ENCODE measurements around the gene CNNM3.

CNNM3 gene

DNA sequence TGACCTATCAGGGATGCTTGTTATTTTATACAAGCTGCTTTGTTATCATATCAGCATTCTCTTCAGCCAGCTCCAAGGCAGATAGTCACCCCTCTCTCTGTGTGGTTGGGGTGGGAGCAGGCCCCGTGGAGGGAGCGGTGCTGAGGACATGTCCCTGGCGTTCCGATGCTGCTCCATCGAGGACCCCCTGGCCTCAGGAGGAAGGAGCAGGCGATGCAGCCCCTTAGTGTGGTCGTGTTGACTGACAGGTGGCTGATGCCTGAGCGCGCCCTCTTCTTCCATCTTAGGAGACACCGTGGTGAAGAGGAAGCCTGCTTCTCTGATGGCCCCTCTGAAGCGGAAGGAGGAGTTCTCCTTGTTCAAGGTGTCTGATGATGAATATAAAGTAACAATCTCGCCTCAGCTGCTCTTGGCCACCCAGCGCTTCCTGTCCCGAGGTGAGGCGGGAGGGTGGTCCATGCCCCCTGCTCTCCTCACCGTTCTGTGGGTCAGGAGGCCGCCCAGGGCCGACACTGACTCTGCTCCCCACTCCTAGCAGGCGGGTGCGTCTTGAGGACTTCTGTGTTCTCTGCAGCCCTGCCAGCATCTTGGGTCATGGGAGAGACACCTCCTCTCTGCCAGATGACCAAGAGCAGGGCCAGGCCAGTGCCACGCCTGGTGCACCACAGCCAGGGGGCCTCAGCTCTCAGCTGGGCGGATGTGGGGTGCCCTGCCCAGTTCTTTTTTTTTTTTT is 10.6 kb downstream of the CNNM3 start:
- no peak overlapping the region for H3K4me3 ChIP-seq (ENCODE audit: low read depth, low read length)
- no peak for TF ChIP-seq MYC (IDR thresholded peaks at IDR 0.05; ENCODE audit: low read depth, low read length)
- no peak for DNase-seq (ENCODE audit: low read depth)

DNA sequence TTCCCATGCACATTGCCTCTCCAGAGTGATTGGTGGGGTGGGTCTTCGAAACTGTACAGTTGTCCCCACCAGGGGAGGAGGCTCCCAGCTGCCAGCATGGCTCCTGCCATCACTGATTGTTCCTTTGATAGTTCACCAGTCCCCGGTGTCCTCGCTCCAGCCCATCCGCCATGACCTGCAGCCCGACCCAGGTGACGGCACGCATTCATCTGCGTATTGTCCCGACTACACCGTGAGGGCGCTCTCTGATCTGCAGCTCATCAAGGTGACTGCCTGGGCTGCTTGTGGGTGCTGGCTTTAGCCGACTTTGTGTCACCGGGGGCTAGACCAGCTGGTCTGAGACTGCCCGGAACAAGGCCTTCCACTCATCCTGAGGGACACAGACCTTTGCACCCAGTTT is 12.4 kb downstream of the CNNM3 start:
- TF ChIP-seq POLR2A (IDR thresholded peaks at IDR 0.05; ENCODE audit: extremely low read depth, insufficient read length): no peak
- TF ChIP-seq MYC (IDR thresholded peaks at IDR 0.05; ENCODE audit: low read depth, low read length): no peak
- TF ChIP-seq, protein P1, sequence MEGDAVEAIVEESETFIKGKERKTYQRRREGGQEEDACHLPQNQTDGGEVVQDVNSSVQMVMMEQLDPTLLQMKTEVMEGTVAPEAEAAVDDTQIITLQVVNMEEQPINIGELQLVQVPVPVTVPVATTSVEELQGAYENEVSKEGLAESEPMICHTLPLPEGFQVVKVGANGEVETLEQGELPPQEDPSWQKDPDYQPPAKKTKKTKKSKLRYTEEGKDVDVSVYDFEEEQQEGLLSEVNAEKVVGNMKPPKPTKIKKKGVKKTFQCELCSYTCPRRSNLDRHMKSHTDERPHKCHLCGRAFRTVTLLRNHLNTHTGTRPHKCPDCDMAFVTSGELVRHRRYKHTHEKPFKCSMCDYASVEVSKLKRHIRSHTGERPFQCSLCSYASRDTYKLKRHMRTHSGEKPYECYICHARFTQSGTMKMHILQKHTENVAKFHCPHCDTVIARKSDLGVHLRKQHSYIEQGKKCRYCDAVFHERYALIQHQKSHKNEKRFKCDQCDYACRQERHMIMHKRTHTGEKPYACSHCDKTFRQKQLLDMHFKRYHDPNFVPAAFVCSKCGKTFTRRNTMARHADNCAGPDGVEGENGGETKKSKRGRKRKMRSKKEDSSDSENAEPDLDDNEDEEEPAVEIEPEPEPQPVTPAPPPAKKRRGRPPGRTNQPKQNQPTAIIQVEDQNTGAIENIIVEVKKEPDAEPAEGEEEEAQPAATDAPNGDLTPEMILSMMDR (IDR thresholded peaks at IDR 0.05; ENCODE audit: low read depth, low read length): no peak
- TF ChIP-seq, protein P2, sequence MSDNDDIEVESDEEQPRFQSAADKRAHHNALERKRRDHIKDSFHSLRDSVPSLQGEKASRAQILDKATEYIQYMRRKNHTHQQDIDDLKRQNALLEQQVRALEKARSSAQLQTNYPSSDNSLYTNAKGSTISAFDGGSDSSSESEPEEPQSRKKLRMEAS (IDR thresholded peaks at IDR 0.05; ENCODE audit: low read depth, low read length): no peak
- no peak for DNase-seq (ENCODE audit: low read depth)
- H3K4me3 ChIP-seq (ENCODE audit: low read depth, low read length): no peak overlapping the region

DNA sequence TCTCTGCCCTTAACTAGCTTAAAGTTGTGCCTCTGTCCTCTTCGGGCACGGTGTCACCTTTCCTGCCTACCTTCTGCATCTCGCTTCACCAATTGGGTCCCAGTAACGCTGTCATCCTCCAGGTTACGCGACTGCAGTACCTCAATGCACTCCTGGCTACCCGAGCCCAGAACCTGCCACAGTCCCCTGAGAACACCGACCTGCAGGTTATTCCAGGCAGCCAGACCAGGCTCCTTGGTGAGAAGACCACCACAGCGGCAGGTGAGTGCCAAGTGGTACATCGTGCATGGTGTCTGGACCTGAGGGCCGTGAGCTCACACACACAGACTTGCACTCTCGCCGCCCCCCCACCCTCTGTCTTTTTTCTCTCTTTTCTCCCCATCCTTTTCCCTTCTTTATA is 12.8 kb downstream of the CNNM3 start:
- no peak for DNase-seq (ENCODE audit: low read depth)
- TF ChIP-seq, protein P1 (IDR thresholded peaks at IDR 0.05; ENCODE audit: low read depth, low read length): no peak
- TF ChIP-seq, protein P2 (IDR thresholded peaks at IDR 0.05; ENCODE audit: low read depth, low read length): no peak
- no peak for TF ChIP-seq MYC (IDR thresholded peaks at IDR 0.05; ENCODE audit: low read depth, low read length)
- TF ChIP-seq POLR2A (IDR thresholded peaks at IDR 0.05; ENCODE audit: extremely low read depth, insufficient read length): no peak

DNA sequence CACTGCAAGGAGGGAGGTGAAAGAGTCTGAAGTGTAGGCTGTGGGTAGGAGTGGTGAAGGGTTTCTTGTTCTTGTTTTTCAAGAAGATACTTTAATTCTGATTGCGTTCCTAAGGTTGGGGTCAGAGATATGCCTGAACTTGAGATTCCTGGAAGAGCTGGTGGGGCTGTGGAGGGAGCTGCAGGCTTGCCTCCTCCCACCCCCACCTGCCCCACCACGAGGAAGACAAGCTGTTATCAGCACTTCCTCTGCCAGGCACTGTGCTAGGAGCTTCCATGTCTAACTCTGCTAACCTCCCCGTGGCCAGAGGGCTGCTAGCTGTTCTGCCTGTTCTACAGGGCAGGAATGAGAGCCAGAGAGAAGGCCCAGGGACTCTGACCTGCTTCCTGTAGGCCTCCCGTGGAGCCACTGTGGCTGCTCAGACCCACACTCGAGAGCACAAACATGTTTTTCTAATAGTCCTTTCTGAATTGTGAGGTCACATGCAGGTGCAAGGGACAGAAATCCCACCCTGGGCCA is 14.0 kb downstream of the CNNM3 start:
- TF ChIP-seq, protein P2 (IDR thresholded peaks at IDR 0.05; ENCODE audit: low read depth, low read length): no peak
- no peak for TF ChIP-seq POLR2A (IDR thresholded peaks at IDR 0.05; ENCODE audit: extremely low read depth, insufficient read length)
- TF ChIP-seq, protein P1 (IDR thresholded peaks at IDR 0.05; ENCODE audit: low read depth, low read length): no peak
- TF ChIP-seq MYC (IDR thresholded peaks at IDR 0.05; ENCODE audit: low read depth, low read length): no peak
- H3K4me3 ChIP-seq (ENCODE audit: low read depth, low read length): no peak overlapping the region
- no peak for DNase-seq (ENCODE audit: low read depth)

More for the DNA sequence above, 12.8 kb downstream of the CNNM3 start:
- H3K4me3 ChIP-seq (ENCODE audit: low read depth, low read length): no peak overlapping the region

DNA sequence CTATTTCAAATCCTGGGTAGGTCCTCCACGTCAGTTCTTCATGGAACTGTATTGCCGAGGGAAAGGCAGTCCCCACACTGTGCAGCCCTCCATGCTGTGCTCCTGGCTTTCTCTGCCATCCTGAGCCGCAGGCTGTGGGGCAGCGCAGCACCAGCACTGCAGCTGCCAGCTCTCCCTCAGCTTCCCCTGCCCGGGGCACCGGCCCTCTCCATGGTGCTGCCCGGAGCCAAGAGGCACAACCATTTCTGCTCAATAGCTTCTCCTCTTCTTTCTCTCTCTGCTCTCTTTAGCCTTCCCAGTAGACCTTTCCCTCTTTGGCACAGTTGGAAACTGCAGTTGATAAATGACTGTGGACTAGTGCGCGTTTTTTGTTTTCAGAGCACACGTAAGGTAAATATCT is 15.6 kb downstream of the CNNM3 start:
- no peak for DNase-seq (ENCODE audit: low read depth)
- H3K4me3 ChIP-seq (ENCODE audit: low read depth, low read length): no peak overlapping the region
- TF ChIP-seq MYC (IDR thresholded peaks at IDR 0.05; ENCODE audit: low read depth, low read length): no peak
- TF ChIP-seq, protein P1 (IDR thresholded peaks at IDR 0.05; ENCODE audit: low read depth, low read length): no peak
- no peak for TF ChIP-seq POLR2A (IDR thresholded peaks at IDR 0.05; ENCODE audit: extremely low read depth, insufficient read length)
- TF ChIP-seq, protein P2 (IDR thresholded peaks at IDR 0.05; ENCODE audit: low read depth, low read length): no peak

DNA sequence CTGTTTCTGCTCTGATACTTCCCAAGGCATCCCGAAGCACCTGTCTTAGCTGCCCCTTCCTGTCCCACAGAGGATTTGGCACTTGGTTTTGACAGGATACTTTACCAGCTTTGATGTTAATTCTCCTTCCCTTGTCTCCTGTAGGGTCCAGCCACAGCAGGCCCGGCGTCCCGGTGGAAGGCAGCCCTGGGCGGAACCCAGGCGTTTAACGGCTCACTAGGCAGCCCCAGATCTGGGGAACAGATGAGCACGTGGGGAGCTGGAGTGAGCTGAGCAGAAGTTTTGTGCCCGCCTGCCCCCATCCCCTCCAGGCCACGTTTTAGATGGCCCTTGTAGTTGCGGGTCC is 16.3 kb downstream of the CNNM3 start:
- TF ChIP-seq, protein P2 (IDR thresholded peaks at IDR 0.05; ENCODE audit: low read depth, low read length): no peak
- TF ChIP-seq MYC (IDR thresholded peaks at IDR 0.05; ENCODE audit: low read depth, low read length) (no peak), POLR2A (IDR thresholded peaks at IDR 0.05; ENCODE audit: extremely low read depth, insufficient read length) (no peak)
- TF ChIP-seq, protein P1 (IDR thresholded peaks at IDR 0.05; ENCODE audit: low read depth, low read length): no peak
- no peak overlapping the region for H3K4me3 ChIP-seq (ENCODE audit: low read depth, low read length)
- DNase-seq (ENCODE audit: low read depth): no peak

Data from NB4 (cell line).